Measurements from ENCODE around the gene CHIT1.
A peak's percentile ranks its signal among the peaks of the same experiment; 100 is the strongest.
"Not testable (repeated sequence)": the region's sequence is repeated elsewhere in the genome, so short reads cannot be mapped to it uniquely, and the experiment has no call there.

Gene CHIT1

GRCh38 chr1:203229471-203230135 lies at the start of gene CHIT1:
Gene CHIT1, minus strand, starts transcription at chr1:203229673. Its CDS starts 37 bp downstream, at chr1:203229636.
- no peak for DNase-seq (ENCODE audit: low read depth)

- no peak for DNase-seq (ENCODE audit: low read depth)
Observed at GRCh38 chr1:203278885-203279406, 49.5 kb upstream of the CHIT1 start.

GRCh38 chr1:203278082-203278884 lies 48.8 kb upstream of the CHIT1 start:
- peak; percentile 50 for DNase-seq (ENCODE audit: low read depth)

DNA sequence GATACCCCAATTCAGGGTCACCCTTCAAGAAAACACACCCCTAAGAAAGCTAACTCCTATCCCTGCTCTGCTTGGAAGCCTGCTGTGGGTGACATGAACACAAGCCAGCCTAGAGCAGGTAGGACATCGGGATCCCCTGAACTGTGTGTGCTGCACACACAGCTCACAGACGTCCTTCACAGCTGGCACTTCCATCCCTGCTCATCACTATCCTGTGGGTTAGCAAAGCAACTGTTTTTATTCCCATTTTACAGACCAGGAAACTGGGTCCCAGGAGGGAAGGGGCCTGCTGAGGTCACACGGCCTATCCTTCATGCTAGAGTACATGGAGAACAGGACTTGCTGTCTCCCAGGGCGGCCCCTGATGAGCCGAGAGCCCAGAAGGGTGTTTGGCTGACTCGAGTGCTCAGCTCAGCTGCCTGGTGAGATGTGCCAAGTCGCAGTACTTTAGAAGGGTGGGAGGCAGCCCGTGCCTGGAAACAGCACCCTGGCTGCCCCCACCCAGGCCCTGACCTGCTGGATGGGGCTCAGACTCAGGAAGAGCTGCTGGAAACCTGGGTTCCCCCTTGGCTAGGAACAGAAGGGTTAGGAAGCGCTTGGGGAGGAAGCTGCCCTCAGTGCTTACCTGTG lies 47.6 kb upstream of the CHIT1 start:
- no peak for DNase-seq (ENCODE audit: low read depth)

DNA sequence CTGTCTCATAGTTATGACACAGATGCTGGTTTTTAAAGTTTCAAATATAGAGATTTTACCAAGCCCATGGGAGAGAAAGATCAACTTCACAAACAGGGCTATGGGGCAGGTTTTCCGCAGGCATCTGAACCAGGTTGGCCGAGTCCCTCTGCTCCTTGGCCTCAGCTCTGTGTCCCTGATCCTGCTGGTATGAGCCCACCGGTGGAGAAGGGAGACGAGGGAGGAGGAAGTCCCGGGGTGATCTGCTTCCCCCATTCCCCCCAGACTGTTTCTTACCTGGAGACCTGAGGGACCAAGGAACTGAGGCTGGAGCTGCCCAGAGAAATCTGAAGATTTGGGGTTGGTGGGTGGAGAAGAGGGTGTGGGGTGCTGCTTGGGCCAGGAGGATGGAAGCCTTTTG lies 46.9 kb upstream of the CHIT1 start:
- no peak for DNase-seq (ENCODE audit: low read depth)

- no peak for DNase-seq (ENCODE audit: low read depth)
Observed at GRCh38 chr1:203275656-203276272, 46.3 kb upstream of the CHIT1 start.

GRCh38 chr1:203274603-203275381 lies 45.3 kb upstream of the CHIT1 start:
- DNase-seq (ENCODE audit: low read depth): no peak

DNA sequence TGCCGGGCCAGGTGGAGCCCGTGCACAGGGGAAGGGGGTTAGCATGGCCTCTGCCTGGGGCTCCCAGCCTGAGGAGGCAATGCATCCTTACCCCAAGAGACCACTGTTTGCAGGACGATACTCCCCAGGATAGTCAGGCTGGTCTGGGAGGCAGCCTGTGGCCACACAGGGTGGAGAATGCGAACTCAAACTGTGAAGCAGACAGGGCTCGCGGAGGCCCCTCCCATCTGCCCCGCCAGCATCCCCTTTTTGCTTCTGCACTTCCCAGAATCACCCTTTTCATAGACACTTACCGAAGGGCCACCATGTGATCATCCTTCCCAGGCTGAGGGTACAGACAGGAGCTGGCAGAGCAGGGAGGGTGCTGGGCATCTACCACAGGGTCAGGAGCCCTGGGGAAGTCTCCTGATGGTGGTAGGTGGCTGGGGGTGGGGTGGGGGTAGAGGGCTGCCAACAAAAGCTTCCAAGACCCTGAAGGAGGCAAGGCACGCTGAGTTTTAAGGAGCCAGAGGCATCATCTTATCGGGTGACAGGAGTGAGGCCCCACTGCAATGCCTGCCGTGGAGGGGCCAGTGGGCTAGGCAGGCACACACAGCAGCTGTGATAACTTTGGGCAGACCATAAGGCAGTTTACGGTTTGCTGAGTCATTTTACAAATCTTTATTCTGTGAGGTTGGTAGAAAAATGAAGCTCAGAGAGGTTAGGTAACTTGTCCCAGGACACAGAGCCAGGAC lies 44.6 kb upstream of the CHIT1 start:
- no peak for DNase-seq (ENCODE audit: low read depth)

- peak; percentile 40 for DNase-seq (ENCODE audit: low read depth)
Observed at GRCh38 chr1:203273206-203273868, 43.9 kb upstream of the CHIT1 start.

GRCh38 chr1:203272633-203273205 lies 43.2 kb upstream of the CHIT1 start:
- no peak for DNase-seq (ENCODE audit: low read depth)

DNA sequence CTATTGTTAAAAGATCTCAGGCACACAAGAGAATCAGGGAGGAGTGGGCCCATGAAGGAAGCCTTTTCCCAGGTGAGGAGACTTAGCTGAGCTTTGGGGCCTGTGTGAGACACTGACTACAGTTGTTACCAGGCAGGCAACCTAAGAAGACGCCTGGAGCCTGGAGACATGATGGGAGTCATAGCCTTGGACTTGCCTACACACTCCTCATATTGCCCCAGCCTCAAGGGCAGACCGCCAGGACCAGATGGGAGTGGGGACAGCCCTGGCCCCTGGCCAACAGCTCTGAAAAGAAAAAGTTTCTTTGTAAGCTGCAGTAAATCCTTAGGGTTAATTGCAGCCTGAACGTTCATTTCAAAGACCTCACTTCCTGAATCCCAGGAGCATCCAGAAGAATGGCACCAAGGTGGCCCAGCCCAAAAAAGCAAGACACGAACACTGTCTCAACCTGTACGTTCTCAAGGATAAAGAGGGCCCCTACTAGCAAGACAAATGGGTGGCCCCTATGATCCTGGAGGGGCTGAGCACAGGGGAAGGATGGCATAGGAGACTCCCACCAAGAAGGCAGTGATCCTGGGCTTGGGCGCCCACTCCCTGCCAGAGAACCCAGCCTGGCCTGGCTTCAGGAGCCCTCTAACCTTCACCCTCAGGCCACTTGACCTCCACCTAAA lies 42.6 kb upstream of the CHIT1 start:
- no peak for DNase-seq (ENCODE audit: low read depth)

- no peak for DNase-seq (ENCODE audit: low read depth)
Observed at GRCh38 chr1:203271018-203271743, 41.7 kb upstream of the CHIT1 start.

DNA sequence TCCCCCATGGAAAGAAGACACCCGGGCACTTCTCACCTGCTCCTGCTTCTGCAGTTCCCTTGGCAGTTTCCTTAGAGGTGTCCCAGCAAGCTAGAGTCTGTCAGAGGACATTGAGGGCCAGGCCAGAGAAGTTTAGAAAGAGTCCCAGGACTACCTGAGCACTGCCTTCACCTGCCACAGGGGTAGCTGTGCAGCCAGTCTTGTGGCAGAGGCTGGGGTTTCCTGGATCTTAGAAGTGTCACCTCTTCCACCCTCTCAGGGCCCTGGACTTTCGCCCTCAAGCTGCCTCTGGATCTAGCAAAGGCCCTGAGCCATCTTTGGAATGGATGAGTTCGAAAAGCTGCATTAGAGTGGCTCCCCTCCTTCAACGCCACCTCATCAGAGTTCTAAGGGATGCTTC lies 41.0 kb upstream of the CHIT1 start:
- DNase-seq (ENCODE audit: low read depth): no peak

DNA sequence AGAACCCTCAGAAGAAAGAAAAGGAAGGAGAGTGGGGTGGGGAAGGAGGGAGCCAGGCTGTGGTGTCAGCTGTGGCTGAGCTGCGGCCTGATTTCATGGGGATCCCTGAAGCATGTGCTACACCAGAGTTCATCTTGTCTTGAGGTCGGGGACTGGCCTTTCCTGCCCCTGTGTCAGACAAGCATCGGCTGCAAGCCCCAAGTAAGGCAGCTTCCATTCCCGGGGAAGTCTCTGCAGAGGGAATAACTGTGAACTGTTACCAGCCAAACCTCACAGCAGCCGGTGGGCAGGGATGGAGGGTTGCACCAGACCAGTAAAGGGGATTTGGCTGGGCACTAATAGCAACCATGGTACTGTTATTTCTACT lies 40.2 kb upstream of the CHIT1 start:
- DNase-seq (ENCODE audit: low read depth): no peak

DNA sequence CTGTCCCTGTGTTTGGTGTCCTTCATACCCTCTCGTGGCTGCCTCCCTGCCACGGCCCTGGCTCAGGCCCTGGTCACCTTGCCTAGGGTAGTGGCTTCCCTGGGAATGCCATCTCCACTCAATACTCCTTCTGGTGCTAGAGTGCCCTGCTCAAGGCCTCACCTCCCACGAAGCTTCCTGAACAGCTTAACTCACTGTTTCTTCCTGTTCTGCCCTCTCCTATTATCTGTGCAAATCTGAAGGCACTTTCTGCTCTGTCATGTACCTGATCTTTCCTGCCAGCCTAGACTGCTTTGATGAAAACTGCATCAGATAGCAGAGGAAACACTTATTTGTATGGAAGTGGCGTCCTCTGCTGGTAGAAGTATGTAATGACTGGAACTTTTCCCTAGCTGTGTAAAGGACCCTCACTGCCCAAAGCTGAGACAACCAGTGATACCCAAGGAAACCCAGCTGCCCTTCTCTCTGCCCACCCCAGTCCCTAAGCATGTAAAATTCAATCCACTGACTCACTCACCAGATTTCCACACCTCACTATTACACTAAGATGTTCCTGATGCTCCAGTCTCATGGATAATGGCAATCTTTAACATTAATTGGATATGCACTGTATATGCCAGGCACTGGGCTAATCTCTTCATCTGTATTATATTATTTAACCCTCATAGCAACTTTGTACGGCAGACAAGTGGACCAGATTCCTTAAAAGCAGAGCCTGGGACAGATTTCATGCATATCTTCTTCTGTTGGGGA lies 39.6 kb upstream of the CHIT1 start:
- peak; percentile 41 for DNase-seq (ENCODE audit: low read depth)

GRCh38 chr1:203267912-203268311 lies 38.4 kb upstream of the CHIT1 start:
- no peak for DNase-seq (ENCODE audit: low read depth)

DNA sequence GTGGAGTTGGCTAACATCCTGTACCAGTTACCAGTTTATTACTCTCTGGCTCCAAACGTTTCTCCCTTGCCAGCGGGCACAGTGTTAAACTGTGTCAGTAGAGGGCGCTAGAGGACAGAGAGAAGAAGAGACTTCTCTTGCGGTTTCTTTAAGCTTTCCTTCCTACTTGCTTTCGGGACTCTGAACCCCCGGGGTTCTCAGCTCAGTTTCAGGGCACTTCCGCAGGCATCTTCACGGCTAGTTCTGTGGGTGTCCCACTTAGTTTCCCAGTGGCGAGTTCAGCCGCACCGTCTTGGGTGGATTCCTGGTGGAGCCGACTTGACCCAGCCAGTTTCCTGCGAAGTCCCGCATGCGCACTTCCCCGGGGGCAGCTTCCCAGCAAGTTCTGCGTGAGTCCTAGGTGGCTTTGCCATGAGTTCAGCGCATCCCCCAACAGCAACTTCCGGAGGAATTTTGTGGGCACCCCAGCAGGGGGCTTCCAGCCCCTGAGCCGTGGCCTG lies 37.9 kb upstream of the CHIT1 start:
- DNase-seq (ENCODE audit: low read depth): peak; percentile 81

DNA sequence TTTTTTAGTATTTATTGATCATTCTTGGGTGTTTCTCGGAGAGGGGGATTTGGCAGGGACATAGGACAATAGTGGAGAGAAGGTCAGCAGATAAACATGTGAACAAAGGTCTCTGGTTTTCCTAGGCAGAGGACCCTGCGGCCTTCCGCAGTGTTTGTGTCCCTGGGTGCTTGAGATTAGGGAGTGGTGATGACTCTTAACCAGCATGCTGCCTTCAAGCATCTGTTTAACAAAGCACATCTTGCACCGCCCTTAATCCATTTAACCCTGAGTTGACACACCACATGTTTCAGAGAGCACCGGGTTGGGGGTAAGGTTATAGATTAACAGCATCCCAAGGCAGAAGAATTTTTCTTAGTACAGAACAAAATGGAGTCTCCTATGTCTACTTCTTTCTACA lies 36.7 kb upstream of the CHIT1 start:
- DNase-seq (ENCODE audit: low read depth): not testable (repeated sequence)
